Neural cell (in vitro differentiated cells): ENCODE data around the gene PIK3C2G.

Experiments used
- EZH2 ChIP-seq: fragments of 200-600, 300-800 bp; shearing (Covaris generic), sonication (generic); IDR thresholded peaks from 2 replicates; pipeline ENCODE4 v1.6.1; 2014; ENCODE audit warnings: antibody characterized with exemption, low read length, borderline replicate concordance, mild to moderate bottlenecking; ENCODE audit not compliant: insufficient read depth, poor library complexity, severe bottlenecking
- POLR2AphosphoS5 ChIP-seq: IDR thresholded peaks from 2 replicates; pipeline ENCODE4 v1.6.1; 2012
- RAD21 ChIP-seq: fragments of 450-650 bp; conservative IDR thresholded peaks from 2 replicates; pipeline ENCODE4 v1.6.1; 2014; ENCODE audit warnings: antibody characterized with exemption, mild to moderate bottlenecking, moderate library complexity
- SMC3 ChIP-seq: fragments of 450-650 bp; conservative IDR thresholded peaks from 2 replicates; pipeline ENCODE4 v1.6.1; 2014; ENCODE audit warnings: antibody characterized with exemption, mild to moderate bottlenecking, moderate library complexity; ENCODE audit not compliant: poor library complexity
- TAF1 ChIP-seq: IDR thresholded peaks from 2 replicates; pipeline ENCODE4 v1.6.1; 2012; ENCODE audit warnings: low read depth
- TF ChIP-seq, protein P1 (sequence below): fragments of 450-650 bp; IDR thresholded peaks from 2 replicates; pipeline ENCODE4 v1.5.1; 2014; ENCODE audit warnings: antibody characterized with exemption, mild to moderate bottlenecking, moderate library complexity; ENCODE audit not compliant: poor library complexity, severe bottlenecking

DNA sequence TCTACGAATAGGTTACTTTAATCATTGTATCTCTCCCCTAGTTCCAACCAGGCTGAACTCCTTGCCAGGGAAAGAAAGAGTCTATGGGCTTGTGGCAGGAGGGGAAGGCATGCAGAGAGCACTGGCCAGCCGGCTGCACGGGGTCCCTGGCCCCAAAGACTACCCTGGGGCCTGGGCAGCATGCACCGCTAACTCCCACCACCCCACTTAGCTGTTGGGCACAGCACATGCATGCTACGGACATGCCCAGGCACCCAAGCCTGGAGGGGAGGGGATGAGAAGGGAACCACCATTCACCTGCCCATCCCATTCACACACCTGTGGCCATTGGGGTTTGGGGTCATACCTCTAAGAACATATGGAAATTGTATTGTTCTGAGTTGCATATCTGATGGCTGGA is 94.1 kb downstream of the PIK3C2G start:
- TF ChIP-seq EZH2 (no peak), TAF1 (no peak), POLR2AphosphoS5 (no peak), RAD21 (no peak), SMC3 (no peak)
- TF ChIP-seq, protein P1, sequence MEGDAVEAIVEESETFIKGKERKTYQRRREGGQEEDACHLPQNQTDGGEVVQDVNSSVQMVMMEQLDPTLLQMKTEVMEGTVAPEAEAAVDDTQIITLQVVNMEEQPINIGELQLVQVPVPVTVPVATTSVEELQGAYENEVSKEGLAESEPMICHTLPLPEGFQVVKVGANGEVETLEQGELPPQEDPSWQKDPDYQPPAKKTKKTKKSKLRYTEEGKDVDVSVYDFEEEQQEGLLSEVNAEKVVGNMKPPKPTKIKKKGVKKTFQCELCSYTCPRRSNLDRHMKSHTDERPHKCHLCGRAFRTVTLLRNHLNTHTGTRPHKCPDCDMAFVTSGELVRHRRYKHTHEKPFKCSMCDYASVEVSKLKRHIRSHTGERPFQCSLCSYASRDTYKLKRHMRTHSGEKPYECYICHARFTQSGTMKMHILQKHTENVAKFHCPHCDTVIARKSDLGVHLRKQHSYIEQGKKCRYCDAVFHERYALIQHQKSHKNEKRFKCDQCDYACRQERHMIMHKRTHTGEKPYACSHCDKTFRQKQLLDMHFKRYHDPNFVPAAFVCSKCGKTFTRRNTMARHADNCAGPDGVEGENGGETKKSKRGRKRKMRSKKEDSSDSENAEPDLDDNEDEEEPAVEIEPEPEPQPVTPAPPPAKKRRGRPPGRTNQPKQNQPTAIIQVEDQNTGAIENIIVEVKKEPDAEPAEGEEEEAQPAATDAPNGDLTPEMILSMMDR: no peak
